ENCODE measurements around the gene HMGN1. TPM values are rescaled to one million over a fixed set of nuclear protein-coding genes. Genes with fewer than 3 reads are reported as not detected.
A peak's percentile ranks its signal among the peaks of the same experiment; 100 is the strongest.

The HMGN1 gene
- total RNA-seq, 1 experiment from 2014 or later = 516 TPM

GRCh38 chr21:39374046-39374445 is 25.2 kb upstream of the HMGN1 start:
- Histone ChIP-seq H3K14ac (ENCODE audit: insufficient read depth, low read length) (no peak overlapping the region), H3K27me3 (ENCODE audit: insufficient read depth, low read length) (no peaks in the 10 kb centered on the region), H4K5ac (ENCODE audit: insufficient read length, low read depth, low read length) (no peak overlapping the region), H3K18ac (ENCODE audit: insufficient read length, low read depth, low read length) (no peak overlapping the region), H3K9me3 (ENCODE audit: control insufficient read depth, low read depth, low read length) (no peaks in the 10 kb centered on the region), H4K20me1 (ENCODE audit: control insufficient read depth, insufficient read depth, insufficient read length) (no peaks in the 10 kb centered on the region), H3K79me2 (ENCODE audit: insufficient read depth, low read length) (no peaks in the 10 kb centered on the region), H3T11ph (ENCODE audit: low read length) (no peak overlapping the region), H4K8ac (replicated peaks; ENCODE audit: insufficient read length, low read depth, low read length) (no peak overlapping the region), H3K4me2 (ENCODE audit: insufficient read depth, insufficient read length, low read length) (no peak overlapping the region), H2BK15ac (ENCODE audit: low read depth, low read length) (no peak overlapping the region), H3K79me1 (ENCODE audit: insufficient read depth, low read depth, low read length, poor library complexity, severe bottlenecking) (no peaks in the 10 kb centered on the region), H2BK12ac (ENCODE audit: insufficient read length, low read depth, low read length) (no peak overlapping the region), H3K56ac (ENCODE audit: insufficient read length, low read depth, low read length) (no peak overlapping the region), H3K23me2 (ENCODE audit: insufficient read length, low read depth, low read length, poor library complexity, severe bottlenecking) (no peaks in the 10 kb centered on the region), H3K23ac (ENCODE audit: insufficient read length, low read depth, low read length) (no peak overlapping the region), H4K91ac (ENCODE audit: insufficient read length, low read depth, low read length) (no peak overlapping the region), H3K27ac (ENCODE audit: insufficient read length, low read depth, low read length) (no peak overlapping the region), H2AK5ac (ENCODE audit: insufficient read length, low read length) (no peak overlapping the region), H2BK120ac (ENCODE audit: low read depth, low read length, poor library complexity, severe bottlenecking) (no peak overlapping the region), H3K9ac (ENCODE audit: extremely low read depth, insufficient read length, low read length) (no peak overlapping the region), H2BK20ac (ENCODE audit: low read depth, low read length, poor library complexity, severe bottlenecking) (no peak overlapping the region), H2AFZ (ENCODE audit: low read length) (no peak overlapping the region), H2BK5ac (ENCODE audit: insufficient read length, low read length) (no peak overlapping the region), H3K4me1 (ENCODE audit: insufficient read depth, low read length) (0 out of 2 replicates have a peak, but pooled peaks cover 2% of the 10 kb centered on the region), H3K4ac (ENCODE audit: low read depth, low read length) (no peak overlapping the region)
- Mint-ChIP-seq H3K4me1 (peaks cover 13 to 16% of the 10 kb centered on the region in 2 experiments), H3K4me3 (no peak overlapping the region), H3K27me3 (ENCODE audit: low read depth) (no peaks in the 10 kb centered on the region; the same call in 1 of the 2 replicates), H3K27ac (peak overlapping the region in 2 of 3 experiments; percentile 1 to 48; a peak in 3 of 7 replicates), H3K36me3 (ENCODE audit: insufficient read depth in 1 of 3, low read depth in 3 of 3) (no peaks in the 10 kb centered on the region), H3K9me3 (no peaks in the 10 kb centered on the region)
- WGBS (ENCODE audit: extremely low coverage, insufficient read length, low lambda C conversion rate) = no CpG with 5 or more reads among the region's 6 CpGs
- no peak for TF ChIP-seq CTCF (conservative IDR thresholded peaks at IDR 0.05)
- DNase-seq = no peak

Measured in H9 (cell line).